ENCODE data around the gene MYO3B.

MYO3B gene

DNA sequence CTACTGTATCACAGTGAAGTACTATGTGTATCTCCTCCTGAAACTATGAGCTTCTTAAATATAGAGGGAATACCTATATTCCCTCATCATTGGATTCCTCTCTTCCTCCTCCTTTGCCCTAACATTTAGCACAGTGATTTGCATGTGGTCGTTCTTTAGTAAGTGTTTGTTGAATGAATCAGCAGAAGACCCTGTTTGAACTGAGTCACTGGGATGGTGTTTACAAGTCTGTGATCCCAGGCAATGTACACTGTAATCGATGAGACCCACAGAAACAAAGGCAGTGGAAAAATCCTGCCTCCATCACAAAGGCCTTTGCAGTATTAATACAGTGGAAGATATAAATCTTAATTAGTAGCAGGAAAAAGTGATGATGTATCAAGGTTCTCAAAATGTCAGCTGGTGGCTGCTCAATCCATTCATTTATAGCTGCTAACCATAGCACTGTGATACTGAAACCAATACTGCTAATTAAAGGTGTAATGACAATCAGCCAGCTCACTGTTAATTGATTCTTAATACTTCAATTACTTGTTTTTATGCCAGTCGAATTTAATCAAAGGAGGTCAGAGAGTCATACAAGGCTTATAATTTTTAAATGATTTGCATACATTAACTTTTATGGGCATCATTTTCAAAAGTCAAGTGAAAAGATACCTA lies 20.8 kb upstream of the MYO3B start:
- no peak overlapping the region for H3K27ac ChIP-seq (ENCODE audit: low read length)
- DNase-seq = no peak
- H3K79me2 ChIP-seq (ENCODE audit: insufficient read depth, low read length) = no peaks in the 10 kb centered on the region
- no peak overlapping the region for H3K4me2 ChIP-seq (ENCODE audit: insufficient read depth, low read length)
- no peaks in the 10 kb centered on the region for H3K36me3 ChIP-seq (ENCODE audit: insufficient read depth, low read length)
- H3K9ac ChIP-seq (ENCODE audit: low read depth, low read length) = no peak overlapping the region
- no peaks in the 10 kb centered on the region for H4K20me1 ChIP-seq (ENCODE audit: insufficient read depth, low read length)
- ATAC-seq (ENCODE audit: insufficient read depth, low read depth) = no peak
- TF ChIP-seq, protein P1, sequence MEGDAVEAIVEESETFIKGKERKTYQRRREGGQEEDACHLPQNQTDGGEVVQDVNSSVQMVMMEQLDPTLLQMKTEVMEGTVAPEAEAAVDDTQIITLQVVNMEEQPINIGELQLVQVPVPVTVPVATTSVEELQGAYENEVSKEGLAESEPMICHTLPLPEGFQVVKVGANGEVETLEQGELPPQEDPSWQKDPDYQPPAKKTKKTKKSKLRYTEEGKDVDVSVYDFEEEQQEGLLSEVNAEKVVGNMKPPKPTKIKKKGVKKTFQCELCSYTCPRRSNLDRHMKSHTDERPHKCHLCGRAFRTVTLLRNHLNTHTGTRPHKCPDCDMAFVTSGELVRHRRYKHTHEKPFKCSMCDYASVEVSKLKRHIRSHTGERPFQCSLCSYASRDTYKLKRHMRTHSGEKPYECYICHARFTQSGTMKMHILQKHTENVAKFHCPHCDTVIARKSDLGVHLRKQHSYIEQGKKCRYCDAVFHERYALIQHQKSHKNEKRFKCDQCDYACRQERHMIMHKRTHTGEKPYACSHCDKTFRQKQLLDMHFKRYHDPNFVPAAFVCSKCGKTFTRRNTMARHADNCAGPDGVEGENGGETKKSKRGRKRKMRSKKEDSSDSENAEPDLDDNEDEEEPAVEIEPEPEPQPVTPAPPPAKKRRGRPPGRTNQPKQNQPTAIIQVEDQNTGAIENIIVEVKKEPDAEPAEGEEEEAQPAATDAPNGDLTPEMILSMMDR (IDR thresholded peaks at IDR 0.05; ENCODE audit: borderline replicate concordance, extremely low read depth, low read length, poor library complexity, severe bottlenecking) = no peak
- TF ChIP-seq EZH2 (IDR thresholded peaks at IDR 0.05; ENCODE audit: borderline replicate concordance, low read depth, low read length, severe bottlenecking) = no peak
- H3K27me3 ChIP-seq (ENCODE audit: insufficient read depth, low read length, poor library complexity) = peaks cover 19% of the 10 kb centered on the region
- H3K4me3 ChIP-seq (ENCODE audit: low read depth in 1 of 2, low read length in 2 of 2) = no peak overlapping the region
- H2AFZ ChIP-seq (ENCODE audit: low read depth, low read length) = no peak overlapping the region
- no peaks in the 10 kb centered on the region for H3K9me3 ChIP-seq (ENCODE audit: insufficient read depth, low read length, severe bottlenecking)
- H3K4me1 ChIP-seq (ENCODE audit: insufficient read depth, low read length) = no peaks in the 10 kb centered on the region

DNA sequence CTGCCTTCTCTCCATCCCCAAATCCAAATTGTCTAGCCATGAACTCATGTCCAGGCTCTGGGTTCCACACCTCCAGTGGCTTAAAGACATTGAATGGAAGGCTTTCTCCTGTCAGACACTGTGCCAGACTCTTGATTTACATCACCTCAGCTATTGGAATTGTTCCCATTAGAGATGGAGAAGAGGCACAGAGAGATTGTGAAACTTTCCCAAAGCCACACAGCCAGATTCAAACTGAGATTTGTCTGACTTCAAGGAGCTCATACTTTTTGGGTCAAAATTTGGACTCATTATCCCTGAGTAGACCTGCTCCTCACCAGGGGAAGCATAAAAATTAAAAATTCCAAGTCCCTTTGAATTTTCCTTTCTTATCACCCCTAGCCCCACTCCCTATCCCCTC lies 18.9 kb upstream of the MYO3B start:
- Histone ChIP-seq H3K9ac (ENCODE audit: low read depth, low read length) (no peak overlapping the region), H4K20me1 (ENCODE audit: insufficient read depth, low read length) (no peaks in the 10 kb centered on the region), H3K9me3 (ENCODE audit: insufficient read depth, low read length, severe bottlenecking) (no peaks in the 10 kb centered on the region), H3K27ac (ENCODE audit: low read length) (no peak overlapping the region), H3K36me3 (ENCODE audit: insufficient read depth, low read length) (no peaks in the 10 kb centered on the region), H3K4me3 (ENCODE audit: low read depth in 1 of 2, low read length in 2 of 2) (no peak overlapping the region), H3K27me3 (ENCODE audit: insufficient read depth, low read length, poor library complexity) (peaks cover 19% of the 10 kb centered on the region), H3K79me2 (ENCODE audit: insufficient read depth, low read length) (no peaks in the 10 kb centered on the region), H3K4me2 (ENCODE audit: insufficient read depth, low read length) (no peak overlapping the region), H3K4me1 (ENCODE audit: insufficient read depth, low read length) (no peaks in the 10 kb centered on the region), H2AFZ (ENCODE audit: low read depth, low read length) (no peak overlapping the region)
- ATAC-seq (ENCODE audit: insufficient read depth, low read depth) (no peak), DNase-seq (no peak)
- no peak for TF ChIP-seq EZH2 (IDR thresholded peaks at IDR 0.05; ENCODE audit: borderline replicate concordance, low read depth, low read length, severe bottlenecking)

DNA sequence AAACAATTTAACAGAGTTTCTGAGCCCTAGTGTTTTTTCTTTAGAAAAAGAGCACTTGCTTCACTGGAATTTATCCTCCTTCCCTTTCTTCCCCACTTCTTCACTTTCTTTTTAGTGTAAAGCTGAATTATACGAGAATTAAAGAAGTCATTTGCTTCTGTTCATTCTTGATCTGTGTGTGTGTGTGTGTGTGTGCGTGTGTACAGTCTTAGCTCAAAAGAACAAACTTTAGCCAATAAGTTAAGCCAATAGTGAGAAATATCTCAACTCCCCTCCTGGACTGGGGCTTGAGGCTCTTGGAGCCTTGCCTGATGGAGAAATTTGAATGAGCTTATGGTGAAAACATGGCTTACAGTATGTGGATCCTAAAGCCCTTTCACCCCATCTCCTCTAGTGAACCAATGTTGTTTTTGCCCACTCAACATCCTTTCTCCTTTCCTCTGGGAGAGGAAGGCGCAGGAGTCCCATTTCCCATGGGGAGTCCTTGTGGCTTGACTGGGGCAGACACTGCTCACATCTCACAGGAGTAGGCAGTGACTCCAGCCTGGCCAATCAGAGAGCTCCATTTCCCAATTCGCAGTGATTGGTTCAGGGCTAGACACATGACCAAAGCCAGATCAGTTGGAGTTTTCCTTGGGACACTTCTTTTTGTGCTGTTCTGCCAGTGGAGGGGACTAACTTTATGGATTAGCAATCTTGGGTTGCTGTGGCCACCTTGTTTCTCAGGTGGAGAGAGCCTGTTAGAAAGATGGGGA lies 16.3 kb upstream of the MYO3B start:
- Histone ChIP-seq H4K20me1 (ENCODE audit: insufficient read depth, low read length) (no peaks in the 10 kb centered on the region), H2AFZ (ENCODE audit: low read depth, low read length) (no peak overlapping the region), H3K4me2 (ENCODE audit: insufficient read depth, low read length) (no peak overlapping the region), H3K9me3 (ENCODE audit: insufficient read depth, low read length, severe bottlenecking) (no peaks in the 10 kb centered on the region), H3K27ac (ENCODE audit: low read length) (no peak overlapping the region), H3K79me2 (ENCODE audit: insufficient read depth, low read length) (no peaks in the 10 kb centered on the region), H3K4me3 (ENCODE audit: low read depth in 1 of 2, low read length in 2 of 2) (no peak overlapping the region), H3K4me1 (ENCODE audit: insufficient read depth, low read length) (no peaks in the 10 kb centered on the region), H3K27me3 (ENCODE audit: insufficient read depth, low read length, poor library complexity) (peaks cover 19% of the 10 kb centered on the region), H3K9ac (ENCODE audit: low read depth, low read length) (no peak overlapping the region), H3K36me3 (ENCODE audit: insufficient read depth, low read length) (no peaks in the 10 kb centered on the region)
- DNase-seq = no peak
- TF ChIP-seq EZH2 (IDR thresholded peaks at IDR 0.05; ENCODE audit: borderline replicate concordance, low read depth, low read length, severe bottlenecking) = no peak
- TF ChIP-seq, protein P1 (IDR thresholded peaks at IDR 0.05; ENCODE audit: borderline replicate concordance, extremely low read depth, low read length, poor library complexity, severe bottlenecking) = no peak
- no peak for ATAC-seq (ENCODE audit: insufficient read depth, low read depth)

DNA sequence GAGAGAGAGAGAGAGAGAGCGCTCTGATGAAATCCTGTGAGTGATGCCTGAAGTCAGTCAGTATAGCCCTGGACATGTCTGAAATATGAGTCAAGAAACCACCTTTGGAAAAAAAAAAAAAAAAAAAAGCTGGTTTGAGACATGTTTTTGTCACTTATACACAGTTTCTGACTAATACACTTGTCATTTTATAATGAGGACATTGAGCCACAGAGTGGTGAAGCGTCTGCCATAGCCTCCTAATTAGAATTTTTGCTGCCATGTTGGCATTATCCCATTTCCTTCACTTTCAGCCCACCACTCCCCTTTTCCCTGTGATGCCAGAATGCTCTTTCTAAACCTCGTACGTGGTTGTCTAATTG lies 15.7 kb upstream of the MYO3B start:
- H4K20me1 ChIP-seq (ENCODE audit: insufficient read depth, low read length) = no peaks in the 10 kb centered on the region
- H3K9ac ChIP-seq (ENCODE audit: low read depth, low read length) = no peak overlapping the region
- no peak overlapping the region for H3K4me2 ChIP-seq (ENCODE audit: insufficient read depth, low read length)
- no peak overlapping the region for H2AFZ ChIP-seq (ENCODE audit: low read depth, low read length)
- no peaks in the 10 kb centered on the region for H3K4me1 ChIP-seq (ENCODE audit: insufficient read depth, low read length)
- H3K36me3 ChIP-seq (ENCODE audit: insufficient read depth, low read length) = no peaks in the 10 kb centered on the region
- no peak for DNase-seq
- no peaks in the 10 kb centered on the region for H3K79me2 ChIP-seq (ENCODE audit: insufficient read depth, low read length)
- TF ChIP-seq, protein P1 (IDR thresholded peaks at IDR 0.05; ENCODE audit: borderline replicate concordance, extremely low read depth, low read length, poor library complexity, severe bottlenecking) = no peak
- TF ChIP-seq EZH2 (IDR thresholded peaks at IDR 0.05; ENCODE audit: borderline replicate concordance, low read depth, low read length, severe bottlenecking) = no peak
- ATAC-seq (ENCODE audit: insufficient read depth, low read depth) = no peak
- no peak overlapping the region for H3K27ac ChIP-seq (ENCODE audit: low read length)
- H3K27me3 ChIP-seq (ENCODE audit: insufficient read depth, low read length, poor library complexity) = peaks cover 15% of the 10 kb centered on the region
- H3K4me3 ChIP-seq (ENCODE audit: low read depth in 1 of 2, low read length in 2 of 2) = no peak overlapping the region
- H3K9me3 ChIP-seq (ENCODE audit: insufficient read depth, low read length, severe bottlenecking) = no peaks in the 10 kb centered on the region

Data from DND-41 (cell line).